ENCODE measurements around the gene ITGB6. TPM values are rescaled to one million over a fixed set of nuclear protein-coding genes. Genes with fewer than 3 reads are reported as not detected.

ITGB6 gene
- total RNA-seq, 3 donors from 2014 or later (not counting 1 experiment from before 2014, with no cell fraction given), result not detected

GRCh38 chr2:160201849-160202539 is 1.9 kb upstream of the ITGB6 start:
- no peak for ATAC-seq
- no peaks in the 10 kb centered on the region for H3K27me3 Mint-ChIP-seq (ENCODE audit: low read depth in 2 of 2)
- Histone ChIP-seq H3K27ac (ENCODE audit: low read length) (no peak overlapping the region), H3K9me3 (ENCODE audit: control insufficient read depth, insufficient read depth, low read length) (no peaks in the 10 kb centered on the region), H3K27me3 (ENCODE audit: control insufficient read depth, insufficient read depth, low read length) (no peaks in the 10 kb centered on the region), H3K4me1 (ENCODE audit: control insufficient read depth, insufficient read depth, low read length) (peaks cover 11% of the 10 kb centered on the region), H3K36me3 (ENCODE audit: control insufficient read depth, insufficient read depth, low read length) (no peaks in the 10 kb centered on the region), H3K4me3 (ENCODE audit: low read length) (no peak overlapping the region)
- WGBS (ENCODE audit: insufficient coverage), result 94% methylated on average over 2 of the region's 2 CpGs
- TF ChIP-seq, protein P1, sequence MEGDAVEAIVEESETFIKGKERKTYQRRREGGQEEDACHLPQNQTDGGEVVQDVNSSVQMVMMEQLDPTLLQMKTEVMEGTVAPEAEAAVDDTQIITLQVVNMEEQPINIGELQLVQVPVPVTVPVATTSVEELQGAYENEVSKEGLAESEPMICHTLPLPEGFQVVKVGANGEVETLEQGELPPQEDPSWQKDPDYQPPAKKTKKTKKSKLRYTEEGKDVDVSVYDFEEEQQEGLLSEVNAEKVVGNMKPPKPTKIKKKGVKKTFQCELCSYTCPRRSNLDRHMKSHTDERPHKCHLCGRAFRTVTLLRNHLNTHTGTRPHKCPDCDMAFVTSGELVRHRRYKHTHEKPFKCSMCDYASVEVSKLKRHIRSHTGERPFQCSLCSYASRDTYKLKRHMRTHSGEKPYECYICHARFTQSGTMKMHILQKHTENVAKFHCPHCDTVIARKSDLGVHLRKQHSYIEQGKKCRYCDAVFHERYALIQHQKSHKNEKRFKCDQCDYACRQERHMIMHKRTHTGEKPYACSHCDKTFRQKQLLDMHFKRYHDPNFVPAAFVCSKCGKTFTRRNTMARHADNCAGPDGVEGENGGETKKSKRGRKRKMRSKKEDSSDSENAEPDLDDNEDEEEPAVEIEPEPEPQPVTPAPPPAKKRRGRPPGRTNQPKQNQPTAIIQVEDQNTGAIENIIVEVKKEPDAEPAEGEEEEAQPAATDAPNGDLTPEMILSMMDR (IDR thresholded peaks at IDR 0.05), result no peak
- H3K27ac Mint-ChIP-seq, result peak overlapping the region; percentile 2 to 7
- H3K4me1 Mint-ChIP-seq, result peaks cover 48 to 55% of the 10 kb centered on the region in 2 donors
- intact Hi-C loops (cut with micrococcal nuclease), result no loop called here
- H3K36me3 Mint-ChIP-seq, result peaks cover 6% of the 10 kb centered on the region
- peaks cover 4 to 7% of the 10 kb centered on the region in 2 donors for H3K9me3 Mint-ChIP-seq
- DNase-seq, result no peak
- peak overlapping the region; percentile 3 for H3K4me3 Mint-ChIP-seq

GRCh38 chr2:160200921-160201320 is 849 bp upstream of the ITGB6 start:
- DNase-seq (no peak), ATAC-seq (no peak)
- no peak overlapping the region for H3K4me3 Mint-ChIP-seq
- H3K27me3 Mint-ChIP-seq (ENCODE audit: low read depth in 2 of 2), result no peaks in the 10 kb centered on the region
- H3K27ac Mint-ChIP-seq, result no peak overlapping the region
- Histone ChIP-seq H3K27ac (ENCODE audit: low read length) (no peak overlapping the region), H3K27me3 (ENCODE audit: control insufficient read depth, insufficient read depth, low read length) (no peaks in the 10 kb centered on the region), H3K4me3 (ENCODE audit: low read length) (no peak overlapping the region), H3K36me3 (ENCODE audit: control insufficient read depth, insufficient read depth, low read length) (no peaks in the 10 kb centered on the region), H3K4me1 (ENCODE audit: control insufficient read depth, insufficient read depth, low read length) (peaks cover 12% of the 10 kb centered on the region), H3K9me3 (ENCODE audit: control insufficient read depth, insufficient read depth, low read length) (no peaks in the 10 kb centered on the region)
- H3K9me3 Mint-ChIP-seq, result peaks cover 4 to 7% of the 10 kb centered on the region in 2 donors
- intact Hi-C loops (cut with micrococcal nuclease), result no loop called here
- 87% methylated on average over 2 of the region's 3 CpGs for WGBS (ENCODE audit: insufficient coverage)
- TF ChIP-seq, protein P1 (IDR thresholded peaks at IDR 0.05), result no peak
- peaks cover 50 to 53% of the 10 kb centered on the region in 2 donors for H3K4me1 Mint-ChIP-seq
- peaks cover 6% of the 10 kb centered on the region for H3K36me3 Mint-ChIP-seq

- H3K27ac Mint-ChIP-seq, result no peak overlapping the region
- TF ChIP-seq, protein P1 (IDR thresholded peaks at IDR 0.05), result no peak
- peaks cover 6% of the 10 kb centered on the region for H3K36me3 Mint-ChIP-seq
- peaks cover 4 to 7% of the 10 kb centered on the region in 2 donors for H3K9me3 Mint-ChIP-seq
- Histone ChIP-seq H3K27ac (ENCODE audit: low read length) (no peak overlapping the region), H3K4me3 (ENCODE audit: low read length) (no peak overlapping the region), H3K4me1 (ENCODE audit: control insufficient read depth, insufficient read depth, low read length) (peaks cover 16% of the 10 kb centered on the region), H3K27me3 (ENCODE audit: control insufficient read depth, insufficient read depth, low read length) (no peaks in the 10 kb centered on the region), H3K36me3 (ENCODE audit: control insufficient read depth, insufficient read depth, low read length) (no peaks in the 10 kb centered on the region), H3K9me3 (ENCODE audit: control insufficient read depth, insufficient read depth, low read length) (no peaks in the 10 kb centered on the region)
- DNase-seq (no peak), ATAC-seq (no peak)
- H3K4me3 Mint-ChIP-seq, result no peak overlapping the region
- peaks cover 54 to 64% of the 10 kb centered on the region in 2 donors for H3K4me1 Mint-ChIP-seq
- intact Hi-C loops (cut with micrococcal nuclease), result no loop called here
- no peaks in the 10 kb centered on the region for H3K27me3 Mint-ChIP-seq (ENCODE audit: low read depth in 2 of 2)
- no CpG with 5 or more reads among the region's 1 CpG for WGBS (ENCODE audit: insufficient coverage)
These were observed 1.0 kb downstream of the ITGB6 start for GRCh38 chr2:160199053-160199452.
